ENCODE measurements around the gene MIGA1. TPM values are rescaled to one million over a fixed set of nuclear protein-coding genes. Genes with fewer than 3 reads are reported as not detected.
A peak's percentile ranks its signal among the peaks of the same experiment; 100 is the strongest.

Gene MIGA1
- total and polyA plus RNA-seq, 2 of the 4 experiments (the other 2 are of a cell fraction) = 5.7 to 16.3 TPM

GRCh38 chr1:77882411-77882810 lies 103.0 kb downstream of the MIGA1 start:
- H3K9me3 ChIP-seq (ENCODE audit: control insufficient read depth, insufficient read depth, low read length) = 0 out of 2 replicates have a peak, but pooled peaks cover 4% of the 10 kb centered on the region
- no TSS peak for BruUV-seq (replicated peaks)
- no peak overlapping the region for H3K23ac ChIP-seq (ENCODE audit: low read depth, low read length)
- ATAC-seq (ENCODE audit: low read depth) = no peak
- peaks cover 6% of the 10 kb centered on the region for H3K4me1 ChIP-seq (ENCODE audit: control insufficient read depth, insufficient read depth, low read length)
- no peaks in the 10 kb centered on the region; the same call in 1 of the 2 replicates for H3K9me1 ChIP-seq (ENCODE audit: insufficient read depth, low read length)
- no peak overlapping the region for H4K91ac ChIP-seq (ENCODE audit: insufficient read depth, low read depth, low read length)
- no peak overlapping the region for H3K4me2 ChIP-seq (ENCODE audit: low read depth, low read length)
- H3K36me3 ChIP-seq (ENCODE audit: control insufficient read depth, insufficient read depth, low read length) = peaks cover 4% of the 10 kb centered on the region; the same call in 1 of the 2 replicates
- H2BK120ac ChIP-seq (ENCODE audit: low read depth, low read length) = no peak overlapping the region
- no peak overlapping the region for H3K4ac ChIP-seq (ENCODE audit: low read depth, low read length)
- CTCF ChIA-PET = interaction anchor here (0.6 to 0.7 kb wide), 2 partner anchors 57 to 63 kb away, joined by 3 to 5 read pairs; no protein-coding TSS in a partner anchor
- in situ Hi-C loops (cut with MboI; ENCODE audit: low sequenced_read_pairs) (no loop called here), intact Hi-C loops (cut with micrococcal nuclease) (no loop called here), dilution Hi-C loops (cut with HindIII; ENCODE audit: low sequenced_read_pairs, unreplicated experiment) (no loop called here)
- 0 out of 2 replicates have a peak overlapping the region, but pooled peaks have one; percentile 12 for H3K14ac ChIP-seq (replicated peaks; ENCODE audit: low read depth, low read length)
- H3K4me3 ChIP-seq (ENCODE audit: insufficient read depth, low read depth, low read length) = no peak overlapping the region
- no peak overlapping the region for H3K18ac ChIP-seq (ENCODE audit: low read depth, low read length)
- H2AFZ ChIP-seq (replicated peaks; ENCODE audit: low read length, poor library complexity) = no peak overlapping the region
- H4K8ac ChIP-seq (ENCODE audit: low read depth in 2 of 2, low read length in 2 of 2) = no peak overlapping the region
- no CpG with 5 or more reads among the region's 2 CpGs for WGBS, 2 experiments (ENCODE audit: extremely low coverage in 2 of 2, insufficient read length in 1 of 2)
- no peak overlapping the region for H2AK9ac ChIP-seq (replicated peaks; ENCODE audit: low read depth, low read length, poor library complexity)
- no peak overlapping the region for H3K27ac ChIP-seq (ENCODE audit: insufficient read depth, low read length)
- POLR2A ChIA-PET (ENCODE audit: unreplicated experiment) = no interaction called here
- no peak overlapping the region for H2BK5ac ChIP-seq (ENCODE audit: low read depth, low read length, poor library complexity, severe bottlenecking)
- peaks cover 23 to 49% of the 10 kb centered on the region in 2 experiments; a peak in 3 of 4 replicates for H3K79me1 ChIP-seq (ENCODE audit: low read depth in 1 of 2, low read length in 2 of 2)
- no peak overlapping the region for H4K5ac ChIP-seq (ENCODE audit: low read depth, low read length)
- no peak overlapping the region for H2AK5ac ChIP-seq (ENCODE audit: low read depth, low read length)
- no peak overlapping the region for H2BK20ac ChIP-seq (ENCODE audit: low read depth, low read length)
- DNase-seq = no peak
- no peak overlapping the region for H3K9ac ChIP-seq (ENCODE audit: low read depth, low read length)
- TF ChIP-seq CEBPB (IDR thresholded peaks at IDR 0.05; ENCODE audit: low read depth, low read length) (no peak), POLR2A (IDR thresholded peaks at IDR 0.05; ENCODE audit: low read depth, low read length) (no peak), CTCF (conservative IDR thresholded peaks at IDR 0.05; ENCODE audit: low read depth, low read length) (no peak), RCOR1 (IDR thresholded peaks at IDR 0.05; ENCODE audit: insufficient replicate concordance, low read length) (no peak), MAFK (IDR thresholded peaks at IDR 0.05; ENCODE audit: low read depth, low read length) (no peak), RFX5 (IDR thresholded peaks at IDR 0.05; ENCODE audit: low read depth, low read length) (no peak), BHLHE40 (IDR thresholded peaks at IDR 0.05; ENCODE audit: low read depth, low read length) (no peak), ELK1 (IDR thresholded peaks at IDR 0.05; ENCODE audit: borderline replicate concordance, low read depth, low read length) (no peak), MXI1 (IDR thresholded peaks at IDR 0.05; ENCODE audit: borderline replicate concordance, low read depth, low read length) (no peak), CHD1 (IDR thresholded peaks at IDR 0.05; ENCODE audit: low read depth, low read length) (no peak), FOS (IDR thresholded peaks at IDR 0.05; ENCODE audit: low read depth, low read length) (no peak), USF2 (IDR thresholded peaks at IDR 0.05; ENCODE audit: low read depth, low read length) (no peak), RAD21 (IDR thresholded peaks at IDR 0.05; ENCODE audit: low read length) (no peak)
- no peaks in the 10 kb centered on the region for H4K20me1 ChIP-seq (ENCODE audit: insufficient read depth, low read length)
- H3K27me3 ChIP-seq (ENCODE audit: control insufficient read depth, insufficient read depth, low read length) = no peaks in the 10 kb centered on the region
- H3K56ac ChIP-seq (ENCODE audit: extremely low read depth, insufficient read depth, low read length) = no peak overlapping the region
- no peak overlapping the region for H2BK15ac ChIP-seq (ENCODE audit: low read depth, low read length)

Measured in IMR-90 (cell line).